Ascending aorta (tissue), 2 donors: ENCODE data around the gene CHRD. TPM values are rescaled to one million over a fixed set of nuclear protein-coding genes. Genes with fewer than 3 reads are reported as not detected.
"Not testable (repeated sequence)": the region's sequence is repeated elsewhere in the genome, so short reads cannot be mapped to it uniquely, and the experiment has no call there.

ENCODE experiments used
- DNase-seq, 2 donors: peaks; one replicate each; pipeline ENCODE4 v3.0.0-alpha.2; 2019; ENCODE audit warnings: low spot score in 2 of 2
- H3K27ac ChIP-seq, 2 donors: fragments of 200-600 bp; sonication (generic); one replicate each; pipeline ENCODE4 v1.5.1; 2016 to 2017; ENCODE audit warnings: mild to moderate bottlenecking in 1 of 2
- H3K27me3 ChIP-seq: fragments of 200-600 bp; sonication (generic); one replicate; pipeline ENCODE4 v1.5.1; 2017
- H3K36me3 ChIP-seq, 2 donors: fragments of 200-600 bp; sonication (generic); one replicate each; pipeline ENCODE4 v1.5.1; 2016
- H3K4me1 ChIP-seq, 2 donors: fragments of 200-600 bp; sonication (generic); one replicate each; pipeline ENCODE4 v1.5.1; 2016 to 2017; ENCODE audit warnings: mild to moderate bottlenecking in 1 of 2
- H3K4me3 ChIP-seq, 2 donors: fragments of 200-600 bp; sonication (generic); one replicate each; pipeline ENCODE4 v1.5.1; 2016 to 2017; ENCODE audit warnings: mild to moderate bottlenecking in 1 of 2
- H3K9me3 ChIP-seq, 2 donors: fragments of 200-600 bp; sonication (generic); one replicate each; pipeline ENCODE4 v1.5.1; 2016
- intact Hi-C: fragments of 100-400 bp; cut with DNase I; formaldehyde crosslinking; loops from one replicate; pipeline ENCODE4 v1.15.1; 2023
- total RNA-seq: library from RNA; depleted of rRNA; stranded (reverse); fragments of >200 nt; gene quantifications from one replicate; pipeline ENCODE4 v1.1.0, GENCODE V29; 2016
- TF ChIP-seq, protein P1 (sequence below), 3 experiments: fragments of 200-600 bp in 2 of 3; fragments of 450-650 bp in 1 of 3; sonication (generic) in 2 of 3; IDR thresholded peaks; one replicate each; pipeline ENCODE4 v1.5.1; 2016 to 2019; ENCODE audit warnings: antibody characterized with exemption in 3 of 3, mild to moderate bottlenecking in 1 of 3, moderate library complexity in 1 of 3

Gene CHRD
- total RNA-seq, 1 donor from 2014 or later, result 172 TPM

GRCh38 chr3:184429786-184430185, 49.9 kb downstream of the CHRD start:
- TF ChIP-seq, protein P1, sequence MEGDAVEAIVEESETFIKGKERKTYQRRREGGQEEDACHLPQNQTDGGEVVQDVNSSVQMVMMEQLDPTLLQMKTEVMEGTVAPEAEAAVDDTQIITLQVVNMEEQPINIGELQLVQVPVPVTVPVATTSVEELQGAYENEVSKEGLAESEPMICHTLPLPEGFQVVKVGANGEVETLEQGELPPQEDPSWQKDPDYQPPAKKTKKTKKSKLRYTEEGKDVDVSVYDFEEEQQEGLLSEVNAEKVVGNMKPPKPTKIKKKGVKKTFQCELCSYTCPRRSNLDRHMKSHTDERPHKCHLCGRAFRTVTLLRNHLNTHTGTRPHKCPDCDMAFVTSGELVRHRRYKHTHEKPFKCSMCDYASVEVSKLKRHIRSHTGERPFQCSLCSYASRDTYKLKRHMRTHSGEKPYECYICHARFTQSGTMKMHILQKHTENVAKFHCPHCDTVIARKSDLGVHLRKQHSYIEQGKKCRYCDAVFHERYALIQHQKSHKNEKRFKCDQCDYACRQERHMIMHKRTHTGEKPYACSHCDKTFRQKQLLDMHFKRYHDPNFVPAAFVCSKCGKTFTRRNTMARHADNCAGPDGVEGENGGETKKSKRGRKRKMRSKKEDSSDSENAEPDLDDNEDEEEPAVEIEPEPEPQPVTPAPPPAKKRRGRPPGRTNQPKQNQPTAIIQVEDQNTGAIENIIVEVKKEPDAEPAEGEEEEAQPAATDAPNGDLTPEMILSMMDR (IDR thresholded peaks at IDR 0.05), result no peak
- DNase-seq, result no peak
- intact Hi-C loops, result no loop called here
- Histone ChIP-seq H3K27me3 (no peaks in the 10 kb centered on the region), H3K9me3 (no peaks in the 10 kb centered on the region), H3K4me3 (no peak overlapping the region), H3K4me1 (peaks cover 0 to 22% of the 10 kb centered on the region in 2 donors), H3K27ac (no peak overlapping the region), H3K36me3 (no peaks in the 10 kb centered on the region)

DNA sequence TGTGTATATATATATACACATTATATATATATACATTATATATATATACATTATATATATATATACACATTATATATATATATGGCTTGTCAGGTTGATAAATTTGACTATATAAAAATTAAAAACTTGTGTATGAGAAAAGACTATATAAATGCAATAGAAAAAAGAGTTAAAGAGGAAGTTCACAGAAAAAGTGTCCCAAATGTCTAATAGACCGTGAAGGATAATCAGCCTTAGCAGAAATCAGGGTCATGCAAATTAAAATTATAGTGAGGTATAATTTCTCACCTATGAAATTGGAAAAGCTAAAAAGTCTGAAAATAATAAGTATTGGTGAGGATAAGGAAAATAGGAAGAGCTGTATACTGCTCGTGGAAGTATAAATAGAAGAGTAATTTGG, 51.1 kb downstream of the CHRD start:
- DNase-seq, result no peak
- no peaks in the 10 kb centered on the region for H3K9me3 ChIP-seq
- H3K36me3 ChIP-seq, result no peaks in the 10 kb centered on the region
- TF ChIP-seq, protein P1 (IDR thresholded peaks at IDR 0.05), result no peak
- H3K27ac ChIP-seq, result no peak overlapping the region
- H3K27me3 ChIP-seq, result no peaks in the 10 kb centered on the region
- intact Hi-C loops, result no loop called here
- no peak overlapping the region for H3K4me3 ChIP-seq
- peaks cover 0 to 21% of the 10 kb centered on the region in 2 donors for H3K4me1 ChIP-seq

DNA sequence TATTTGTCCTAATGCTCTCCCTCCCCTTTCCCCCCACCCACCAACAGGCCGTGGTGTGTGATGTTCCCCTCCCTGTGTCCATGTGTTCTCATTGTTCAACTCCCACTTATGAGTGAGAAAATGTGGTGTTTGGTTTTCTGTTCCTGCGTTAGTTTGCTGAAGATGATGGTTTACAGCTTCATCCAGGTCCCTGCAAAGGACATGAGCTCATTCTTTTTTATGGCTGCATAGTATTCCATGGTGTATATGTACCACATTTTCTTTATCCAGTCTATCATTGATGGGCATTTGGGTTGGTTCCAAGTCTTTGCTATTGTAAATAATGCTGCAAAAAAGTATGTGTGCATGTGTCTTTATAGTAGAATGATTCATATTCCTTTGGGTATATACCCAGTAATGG, 53.3 kb downstream of the CHRD start:
- H3K4me1 ChIP-seq, DNase-seq, intact Hi-C loops, H3K9me3 ChIP-seq, H3K4me3 ChIP-seq, H3K27me3 ChIP-seq, H3K36me3 ChIP-seq, H3K27ac ChIP-seq: not testable (repeated sequence)

GRCh38 chr3:184439096-184439495, 59.2 kb downstream of the CHRD start:
- Histone ChIP-seq H3K4me1 (no peaks in the 10 kb centered on the region), H3K27me3 (no peaks in the 10 kb centered on the region), H3K27ac (no peak overlapping the region), H3K36me3 (no peaks in the 10 kb centered on the region), H3K4me3 (no peak overlapping the region), H3K9me3 (peaks cover 0 to 6% of the 10 kb centered on the region in 2 donors)
- TF ChIP-seq, protein P1 (IDR thresholded peaks at IDR 0.05), result no peak
- intact Hi-C loops, result no loop called here
- DNase-seq, result no peak

Other genes starting within 250 kb of the CHRD start
- gene EIF2B5, start 244.7 kb upstream of the CHRD start, total RNA-seq, result 24.7 TPM
- 36.6 TPM for gene DVL3, start 224.7 kb upstream of the CHRD start, total RNA-seq
- 101 TPM for gene AP2M1, start 205.2 kb upstream of the CHRD start, total RNA-seq
- gene ABCF3, start 193.9 kb upstream of the CHRD start, total RNA-seq, result 93.3 TPM
- gene VWA5B2, start 150.5 kb upstream of the CHRD start, total RNA-seq, result 0.32 TPM
- gene ALG3, start 131.1 kb upstream of the CHRD start, total RNA-seq, result 167 TPM
- gene EEF1AKMT4, start 130.4 kb upstream of the CHRD start, total RNA-seq, result 4.8 TPM
- not detected for gene CAMK2N2, start 118.5 kb upstream of the CHRD start, total RNA-seq
- gene ECE2, start 104.0 kb upstream of the CHRD start, total RNA-seq, result not detected
- gene PSMD2, start 80.8 kb upstream of the CHRD start, total RNA-seq, result 151 TPM
- gene EIF4G1, start 65.4 kb upstream of the CHRD start, total RNA-seq, result 192 TPM
- 47.7 TPM for gene FAM131A, start 42.5 kb upstream of the CHRD start, total RNA-seq
- 31.2 TPM for gene CLCN2, start 18.4 kb upstream of the CHRD start, total RNA-seq
- gene POLR2H, start 18.3 kb upstream of the CHRD start, total RNA-seq, result 26.0 TPM
- gene THPO, start 1.8 kb upstream of the CHRD start, total RNA-seq, result not detected
- 1.2 TPM for gene EPHB3, start 181.7 kb downstream of the CHRD start, total RNA-seq